Stimulated activated CD4-positive, alpha-beta T cell treated with anti-CD3 and anti-CD28 coated beads, Interleukin-4, amount 100 ng/mL, for 24 hours (primary cell): ENCODE measurements around the gene GASK1A.
A peak's percentile ranks its signal among the peaks of the same experiment; 100 is the strongest.

Experiments
- DNase-seq: peaks from one replicate; pipeline ENCODE4 v3.0.0-alpha.2; 2020

The GASK1A gene

DNA sequence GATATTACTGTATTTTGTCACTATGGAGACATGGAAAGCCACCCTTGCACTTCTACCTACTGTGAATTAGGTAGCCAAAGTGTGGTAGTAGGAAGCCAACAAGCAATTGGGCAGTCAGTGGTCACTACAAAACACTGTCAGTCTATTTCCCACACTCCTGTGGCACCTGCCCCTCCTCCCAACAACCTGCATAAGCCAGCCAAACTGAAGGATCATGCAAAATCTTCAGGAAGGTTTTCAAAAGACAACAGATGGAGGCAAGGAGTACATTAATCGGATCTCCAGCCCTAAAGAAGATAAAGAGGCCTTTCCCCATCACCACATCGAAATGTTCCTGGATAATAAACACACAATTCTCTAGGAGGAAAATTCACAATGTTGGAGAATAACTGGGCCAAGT lies 114.9 kb downstream of the GASK1A start:
- DNase-seq: no peak

- DNase-seq: no peak
Observed at GRCh38 chr3:43094381-43094780, 115.3 kb downstream of the GASK1A start.

DNA sequence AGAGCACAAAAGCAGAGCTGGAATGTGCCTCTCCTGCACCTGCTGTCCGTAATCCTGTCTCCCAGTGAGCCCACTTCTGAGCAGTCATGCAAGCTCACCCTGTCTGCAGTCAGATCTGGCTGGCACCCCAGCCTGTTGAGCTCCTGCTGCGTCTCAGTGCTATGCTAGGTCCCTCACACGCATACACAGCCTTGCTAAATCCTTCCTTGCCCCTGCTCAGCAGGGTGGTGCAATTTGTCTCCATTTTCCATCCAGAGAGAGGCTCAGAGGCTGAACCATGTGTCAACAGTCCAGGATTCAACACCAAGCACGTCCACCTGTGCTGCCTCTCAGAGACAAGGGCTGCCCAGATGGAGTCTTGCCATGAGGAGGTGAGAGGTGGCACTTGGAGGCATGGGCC lies 115.7 kb downstream of the GASK1A start:
- DNase-seq: no peak

- DNase-seq: no peak
Observed at GRCh38 chr3:43095370-43095769, 116.3 kb downstream of the GASK1A start.

- no peak for DNase-seq
Observed at GRCh38 chr3:43096761-43097160, 117.7 kb downstream of the GASK1A start.

DNA sequence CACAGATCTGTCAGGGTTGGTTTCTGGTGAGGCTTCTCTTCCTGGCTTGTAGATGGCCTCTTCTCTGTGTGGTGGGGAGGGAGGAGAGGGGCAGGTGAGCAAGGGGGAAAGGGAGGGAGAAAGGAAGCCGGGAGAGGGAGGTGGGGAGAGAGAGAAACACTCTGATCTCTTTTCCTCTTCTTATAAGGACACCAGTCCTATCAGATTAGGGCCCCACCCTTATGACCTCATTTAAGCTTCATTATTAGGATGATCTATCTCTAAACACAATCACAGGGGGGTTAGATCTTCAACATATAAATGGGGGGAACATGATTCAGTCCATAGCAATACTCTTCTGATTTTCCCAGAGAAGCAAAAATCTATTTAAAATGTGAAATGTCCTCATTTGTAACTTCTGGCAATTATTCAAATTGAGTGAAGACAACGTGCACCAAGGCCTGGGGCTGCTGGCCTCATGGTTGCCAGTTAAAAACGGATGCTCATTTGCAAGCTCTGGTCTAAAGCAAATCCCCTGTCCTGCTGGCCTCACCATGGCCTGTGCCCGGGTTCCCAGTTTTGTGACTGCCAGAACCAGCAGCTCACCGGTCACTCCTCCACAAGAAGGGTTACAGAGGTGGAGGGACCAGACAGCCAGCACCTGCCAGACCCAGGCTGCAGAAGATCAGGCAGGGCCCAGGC lies 118.4 kb downstream of the GASK1A start:
- DNase-seq: no peak

DNA sequence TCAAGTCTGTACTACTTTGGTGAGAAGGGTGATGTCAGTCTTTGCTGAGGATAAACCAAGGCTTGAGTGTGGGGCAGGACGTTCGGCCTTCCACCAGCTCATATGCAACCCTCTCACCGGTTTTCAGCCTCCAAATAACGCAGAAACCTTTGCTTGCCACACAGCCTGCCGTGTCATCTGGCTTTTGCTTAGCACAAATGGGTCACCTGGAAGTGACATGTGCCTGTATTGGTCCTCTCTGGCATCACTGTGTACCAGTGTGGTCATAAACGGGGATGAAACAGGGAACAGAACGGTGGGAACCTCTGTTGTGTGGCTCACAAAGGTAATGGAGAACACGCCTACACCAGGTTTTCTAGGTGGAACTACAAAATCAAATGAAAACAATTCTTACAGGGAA lies 119.7 kb downstream of the GASK1A start:
- no peak for DNase-seq

DNA sequence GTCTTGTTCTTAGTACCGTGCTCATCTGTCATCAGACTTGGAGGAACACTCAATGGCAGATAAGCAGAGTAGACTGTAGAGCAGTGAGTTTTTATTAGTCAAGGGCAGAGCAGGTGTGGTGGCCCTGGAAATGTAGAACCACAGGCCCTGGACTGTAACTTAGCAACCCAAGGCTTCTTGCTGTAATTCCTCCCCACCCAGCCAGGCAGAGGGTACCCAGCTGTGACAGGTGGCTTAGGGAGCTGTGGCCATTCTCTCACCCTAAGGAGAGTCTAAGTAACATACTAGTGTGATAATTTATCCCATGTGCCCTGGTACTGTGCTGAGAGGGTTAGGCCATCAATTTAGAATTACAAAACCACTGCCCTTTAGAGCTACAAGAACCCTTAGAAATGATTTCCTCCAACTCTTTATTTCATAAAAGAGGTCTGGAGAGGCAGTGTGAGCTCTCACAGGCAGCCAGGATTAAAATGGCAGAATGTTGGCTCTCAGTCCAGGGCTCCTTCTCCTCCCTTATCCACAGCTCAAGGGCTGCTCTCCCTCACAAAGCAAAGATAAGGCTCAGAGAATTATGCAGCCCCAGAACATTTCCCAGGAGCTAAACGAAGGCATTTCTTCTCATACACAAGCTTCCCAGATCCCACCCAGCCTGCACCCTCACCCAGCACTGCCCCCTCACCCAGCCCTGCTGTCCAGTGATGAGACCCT lies 123.8 kb downstream of the GASK1A start:
- no peak for DNase-seq

DNA sequence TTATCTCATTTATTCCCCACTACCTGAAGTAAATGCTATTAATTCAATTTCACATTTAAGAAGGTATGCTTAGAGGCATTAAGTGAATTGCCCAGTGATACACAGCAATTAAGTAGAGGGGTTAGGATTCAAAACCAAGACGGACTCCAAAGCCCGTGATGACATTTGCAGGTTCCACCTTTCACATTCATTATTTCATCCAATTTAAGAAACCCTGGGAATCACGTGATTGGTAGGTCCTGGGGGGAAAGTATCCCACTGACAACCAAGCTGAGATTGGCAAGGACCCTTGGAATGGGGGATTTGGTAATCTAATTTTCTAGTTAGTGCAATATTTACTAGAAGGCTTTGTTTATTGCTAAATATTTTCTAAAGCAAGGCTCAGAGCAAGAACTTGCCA lies 124.9 kb downstream of the GASK1A start:
- DNase-seq: no peak

GRCh38 chr3:43104660-43105595 lies 125.8 kb downstream of the GASK1A start:
- DNase-seq: no peak

- peak; percentile 89 for DNase-seq
Observed at GRCh38 chr3:43105596-43106292, 126.6 kb downstream of the GASK1A start, which contains the start of gene POMGNT2. POMGNT2 (minus strand) TSS chr3:43106079; CDS start chr3:43081431, 24,648 bp downstream.

DNA sequence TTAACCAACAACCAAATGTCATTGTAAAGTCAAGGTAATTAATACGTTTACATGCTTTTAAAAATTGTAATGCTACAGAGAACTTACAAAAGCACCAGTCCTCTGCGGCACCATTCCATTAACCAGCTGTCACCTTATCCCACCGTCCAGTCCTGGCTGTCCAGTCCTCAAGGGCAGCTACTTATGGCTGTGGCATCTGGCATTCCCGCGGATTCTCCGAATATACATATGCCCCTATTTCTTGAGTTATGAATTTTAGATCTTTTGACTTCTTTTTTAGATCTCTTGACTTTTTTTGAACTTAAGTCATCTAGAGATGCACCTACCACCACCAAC lies 127.2 kb downstream of the GASK1A start:
- DNase-seq: no peak
